Subcutaneous adipose tissue (tissue), 4 donors: Measurements from ENCODE around the gene EYS. TPM values are rescaled to one million over a fixed set of nuclear protein-coding genes. Genes with fewer than 3 reads are reported as not detected.

ENCODE experiments used
- CTCF ChIP-seq: fragments of 450-650 bp; IDR thresholded peaks from one replicate; pipeline ENCODE4 v1.5.1; 2016; ENCODE audit warnings: low read depth, mild to moderate bottlenecking, control low read depth, antibody characterized with exemption, moderate library complexity
- total RNA-seq, 4 donors: library from RNA; depleted of rRNA; stranded (reverse); fragments of >200 nt; gene quantifications; one replicate each; pipeline ENCODE4 v1.1.0, GENCODE V29; 2016

Gene EYS
- total RNA-seq, 4 donors from 2014 or later: 0.17 to 3.8 (median 0.82) TPM

DNA sequence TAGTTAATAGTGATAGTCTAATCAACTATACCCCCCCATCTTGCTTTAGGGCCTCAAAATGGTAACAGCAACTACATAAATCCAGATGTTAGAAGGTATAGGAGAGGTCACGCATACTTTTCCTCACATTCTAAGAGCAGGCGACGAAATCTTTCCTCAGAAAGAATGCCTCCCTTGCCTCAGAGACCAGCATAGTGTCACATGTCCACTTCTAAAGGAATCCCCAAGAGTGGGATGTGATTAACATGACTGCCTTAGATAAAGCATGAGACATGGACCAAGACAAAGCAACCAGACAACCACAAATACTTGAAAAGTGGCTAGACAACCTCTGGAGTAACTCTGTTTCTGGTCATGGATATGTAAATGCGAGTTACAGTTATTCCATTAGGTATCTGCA, 710.7 kb downstream of the EYS start:
- no peak for TF ChIP-seq CTCF

GRCh38 chr6:64990652-64991304, 716.2 kb downstream of the EYS start:
- no peak for TF ChIP-seq CTCF

DNA sequence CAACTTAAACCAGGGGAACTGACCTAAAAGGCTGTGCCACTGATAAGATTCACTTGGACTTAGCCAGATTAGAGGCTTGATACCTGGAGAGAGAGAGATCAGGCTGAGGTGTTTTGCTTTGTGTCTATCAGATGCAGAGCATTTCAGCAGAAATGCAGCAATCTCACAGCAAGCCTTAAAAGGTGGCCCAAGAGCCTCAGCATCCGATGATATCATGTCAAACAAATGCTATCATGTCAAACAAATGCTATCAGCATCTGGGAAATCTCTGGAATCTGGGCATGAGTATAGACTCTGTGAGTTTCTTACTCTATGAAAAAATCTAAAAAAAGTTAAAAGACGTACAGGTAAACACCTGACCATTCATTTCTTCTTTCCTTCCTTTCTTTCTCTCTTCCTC, 718.9 kb downstream of the EYS start:
- TF ChIP-seq CTCF: no peak

DNA sequence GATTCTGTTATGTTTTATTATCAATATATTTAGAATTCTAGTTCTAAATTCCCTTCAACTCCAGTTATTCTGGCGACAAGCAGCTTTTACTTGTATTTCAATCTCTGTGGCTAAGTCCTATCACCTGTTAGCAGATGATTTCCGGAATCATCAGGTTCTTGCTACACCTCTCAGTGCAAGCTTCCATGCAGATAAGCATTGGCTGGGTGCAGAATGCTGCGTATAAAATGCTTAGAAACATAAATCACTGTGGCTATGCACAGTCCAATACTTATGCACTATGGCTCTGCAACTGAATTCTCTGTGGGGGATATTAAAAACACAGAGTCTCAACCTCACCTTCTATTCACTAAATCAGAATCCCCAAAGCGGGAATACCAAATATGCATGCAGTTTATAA, 720.0 kb downstream of the EYS start:
- TF ChIP-seq CTCF: no peak

- no peak for TF ChIP-seq CTCF
These were observed 721.3 kb downstream of the EYS start for GRCh38 chr6:64985726-64986125.

- TF ChIP-seq CTCF: no peak
These were observed 722.1 kb downstream of the EYS start for GRCh38 chr6:64984948-64985347.

DNA sequence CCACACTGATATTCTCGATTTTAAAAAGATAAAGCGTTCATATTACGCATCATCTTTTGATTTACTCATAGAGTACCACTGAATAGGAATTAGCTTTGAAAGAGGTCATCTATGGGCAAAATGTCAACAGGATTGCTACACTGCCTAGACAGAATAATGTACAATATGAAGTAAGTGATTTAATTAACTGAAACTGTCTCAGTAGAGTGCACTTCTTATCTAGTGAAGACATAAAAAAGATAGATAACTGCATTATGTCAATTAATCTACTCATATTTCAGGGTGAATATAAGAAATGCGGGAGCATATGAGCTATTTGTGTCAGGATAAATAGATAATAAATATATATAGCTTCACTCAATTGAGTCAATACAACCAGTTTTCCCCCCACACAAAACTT, 723.9 kb downstream of the EYS start:
- no peak for TF ChIP-seq CTCF
